ENCODE results near the gene PTPRN2.
"Not testable (repeated sequence)": the region's sequence is repeated elsewhere in the genome, so short reads cannot be mapped to it uniquely, and the experiment has no call there.

PTPRN2 gene
- total RNA-seq, result 0.04 to 3.5 (median 1.2) reads per million in 17 experiments

- DNase-seq, result peak; percentile 70 to 92 (median 82)
Observed at GRCh38 chr7:158587162-158588084, at the start of gene PTPRN2. Gene PTPRN2 (minus strand): TSS chr7:158587823.

GRCh38 chr7:158633055-158633956, 45.7 kb upstream of the PTPRN2 start:
- DNase-seq, result no peak

GRCh38 chr7:158631574-158632195, 44.1 kb upstream of the PTPRN2 start:
- no peak for DNase-seq

- not testable (repeated sequence) for DNase-seq
Observed at GRCh38 chr7:158626289-158626688, 38.7 kb upstream of the PTPRN2 start.

- DNase-seq, result no peak
Observed at GRCh38 chr7:158623241-158623640, 35.6 kb upstream of the PTPRN2 start.

- DNase-seq, result no peak
Observed at GRCh38 chr7:158620839-158621441, 33.3 kb upstream of the PTPRN2 start.

GRCh38 chr7:158620418-158620817, 32.8 kb upstream of the PTPRN2 start:
- DNase-seq, result no peak

- no peak for DNase-seq
Observed at GRCh38 chr7:158618745-158619140, 31.1 kb upstream of the PTPRN2 start.

GRCh38 chr7:158617737-158618128, 30.1 kb upstream of the PTPRN2 start:
- DNase-seq, result no peak

- DNase-seq, result no peak
Observed at GRCh38 chr7:158616050-158616449, 28.4 kb upstream of the PTPRN2 start.

GRCh38 chr7:158614700-158615099, 27.1 kb upstream of the PTPRN2 start:
- DNase-seq, result no peak

- peak in 1 of 4 experiments; percentile 3 for DNase-seq
Observed at GRCh38 chr7:158613481-158613880, 25.9 kb upstream of the PTPRN2 start.

- DNase-seq, result no peak
Observed at GRCh38 chr7:158612546-158612945, 24.9 kb upstream of the PTPRN2 start.

- DNase-seq, result no peak
Observed at GRCh38 chr7:158611541-158611940, 23.9 kb upstream of the PTPRN2 start.

GRCh38 chr7:158609313-158609974, 21.8 kb upstream of the PTPRN2 start:
- peak in 1 of 4 experiments; percentile 28 for DNase-seq

GRCh38 chr7:158607563-158607962, 19.9 kb upstream of the PTPRN2 start:
- no peak for DNase-seq

- DNase-seq, result no peak
Observed at GRCh38 chr7:158606671-158607424, 19.2 kb upstream of the PTPRN2 start.

GRCh38 chr7:158606129-158606528, 18.5 kb upstream of the PTPRN2 start:
- DNase-seq, result no peak

- DNase-seq, result no peak
Observed at GRCh38 chr7:158603773-158604755, 16.4 kb upstream of the PTPRN2 start.

All from suppressor macrophage (primary cell).